Common myeloid progenitor, CD34-positive (primary cell): ENCODE results near the gene ZBTB7C.

Experiments
- CTCF ChIA-PET: fragments of 350-600 bp; sonication (Branson Sonifier 250); formaldehyde crosslinking; loops from one replicate; lab custom pipeline; 2021; ENCODE audit warnings: antibody characterized with exemption; lab: Charles Lee
- POLR2A ChIA-PET: fragments of 350-600 bp; sonication (Branson Sonifier 250); formaldehyde crosslinking; loops from one replicate; lab custom pipeline; 2021; ENCODE audit warnings: antibody characterized with exemption; lab: Charles Lee
- DNase-seq, 3 donors: peaks; one replicate each; pipeline versions ENCODE4 v3.0.0 to v3.0.0-alpha.2; 2013
- H3K27ac ChIP-seq, 2 experiments: 1 replicate in 1 of 2; 2 replicates in 1 of 2; pipeline ENCODE4 v1.7.0; 2013; ENCODE audit warnings: inconsistent platforms in 2 of 2, low read length in 2 of 2, mild to moderate bottlenecking in 2 of 2, low read depth in 1 of 2, moderate library complexity in 1 of 2; ENCODE audit not compliant: severe bottlenecking in 2 of 2, insufficient read depth in 1 of 2, poor library complexity in 1 of 2
- H3K27me3 ChIP-seq, 5 experiments: replicated peaks in 2 of 5; 1 replicate in 3 of 5; 2 replicates in 2 of 5; pipeline versions ENCODE4 v1.6.1 to v1.7.0; 2013; ENCODE audit warnings: low read length in 4 of 5, mild to moderate bottlenecking in 2 of 5, moderate library complexity in 2 of 5, inconsistent platforms in 1 of 5; ENCODE audit not compliant: insufficient read depth in 5 of 5, control insufficient read depth in 4 of 5
- H3K36me3 ChIP-seq, 4 experiments: 1 replicate in 2 of 4; 2 replicates in 2 of 4; pipeline versions ENCODE4 v1.6.1 to v1.7.0; 2013; ENCODE audit warnings: low read length in 3 of 4, control low read depth in 1 of 4, mild to moderate bottlenecking in 1 of 4; ENCODE audit not compliant: control insufficient read depth in 4 of 4, insufficient read depth in 4 of 4
- H3K4me1 ChIP-seq, 4 experiments: 1 replicate in 3 of 4; 2 replicates in 1 of 4; pipeline versions ENCODE4 v1.6.1 to v1.7.1; 2013; ENCODE audit warnings: low read length in 3 of 4, mild to moderate bottlenecking in 3 of 4, control low read depth in 1 of 4, inconsistent platforms in 1 of 4, moderate library complexity in 1 of 4; ENCODE audit not compliant: control insufficient read depth in 4 of 4, insufficient read depth in 4 of 4; ENCODE audit errors: control extremely low read depth in 1 of 4
- H3K4me3 ChIP-seq, 7 experiments: 1 replicate in 4 of 7; 2 replicates in 3 of 7; pipeline versions ENCODE4 v1.5.1 to v1.7.0; 2013; ENCODE audit warnings: mild to moderate bottlenecking in 7 of 7, low read length in 6 of 7, moderate library complexity in 6 of 7, inconsistent platforms in 2 of 7, low read depth in 2 of 7, control low read depth in 1 of 7; ENCODE audit not compliant: insufficient read depth in 4 of 7, control insufficient read depth in 1 of 7; ENCODE audit errors: extremely low read depth in 1 of 7
- H3K9me3 ChIP-seq, 5 experiments: 1 replicate in 4 of 5; 2 replicates in 1 of 5; pipeline versions ENCODE4 v1.6.1 to v1.7.1; 2013; ENCODE audit warnings: low read length in 4 of 5, mild to moderate bottlenecking in 2 of 5, inconsistent platforms in 1 of 5, low read depth in 1 of 5, moderate library complexity in 1 of 5; ENCODE audit not compliant: control insufficient read depth in 4 of 5, insufficient read depth in 2 of 5; ENCODE audit errors: control extremely low read depth in 1 of 5
- WGBS: methylation state at CpG from one replicate; pipeline ENCODE4 v1.1.5; 2013; ENCODE audit not compliant: insufficient coverage; 5-methylcytosine and 5-hydroxymethylcytosine counted together

ZBTB7C gene

DNA sequence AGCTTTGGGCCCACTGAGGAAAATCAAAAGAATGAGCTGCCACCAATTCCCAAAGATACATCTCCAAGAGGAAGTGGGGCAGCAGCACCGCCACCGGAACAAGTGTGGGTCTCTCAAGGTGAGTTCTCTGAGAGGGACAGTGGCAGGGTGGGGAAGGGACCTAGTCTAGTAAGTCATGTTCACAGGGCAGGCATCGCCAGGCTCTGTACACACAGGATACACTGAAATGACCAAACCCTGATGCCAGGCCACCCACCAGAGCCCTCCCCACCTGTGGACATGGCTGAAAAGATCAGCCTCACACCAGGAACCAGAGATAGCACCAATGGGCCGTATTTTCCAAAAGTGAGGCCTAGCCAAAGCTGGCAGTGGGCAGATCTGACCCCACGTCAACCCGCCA is 370.5 kb downstream of the ZBTB7C start:
- H3K27me3 ChIP-seq, result peaks cover 0 to 4% (median under 1%) of the 10 kb centered on the region in 5 experiments
- DNase-seq, result no peak
- no peaks in the 10 kb centered on the region for H3K36me3 ChIP-seq
- POLR2A ChIA-PET, result no interaction called here
- no peak overlapping the region for H3K27ac ChIP-seq
- H3K4me1 ChIP-seq, result no peaks in the 10 kb centered on the region
- peaks cover 0 to 6% (median 0%) of the 10 kb centered on the region in 5 experiments for H3K9me3 ChIP-seq
- CTCF ChIA-PET, result interaction anchor here (1.1 to 1.6 kb wide), 2 partner anchors 8 to 12 kb away, joined by 5 to 7 read pairs; no protein-coding TSS in a partner anchor
- H3K4me3 ChIP-seq, result no peak overlapping the region
- 98% methylated on average over 5 of the region's 6 CpGs for WGBS

DNA sequence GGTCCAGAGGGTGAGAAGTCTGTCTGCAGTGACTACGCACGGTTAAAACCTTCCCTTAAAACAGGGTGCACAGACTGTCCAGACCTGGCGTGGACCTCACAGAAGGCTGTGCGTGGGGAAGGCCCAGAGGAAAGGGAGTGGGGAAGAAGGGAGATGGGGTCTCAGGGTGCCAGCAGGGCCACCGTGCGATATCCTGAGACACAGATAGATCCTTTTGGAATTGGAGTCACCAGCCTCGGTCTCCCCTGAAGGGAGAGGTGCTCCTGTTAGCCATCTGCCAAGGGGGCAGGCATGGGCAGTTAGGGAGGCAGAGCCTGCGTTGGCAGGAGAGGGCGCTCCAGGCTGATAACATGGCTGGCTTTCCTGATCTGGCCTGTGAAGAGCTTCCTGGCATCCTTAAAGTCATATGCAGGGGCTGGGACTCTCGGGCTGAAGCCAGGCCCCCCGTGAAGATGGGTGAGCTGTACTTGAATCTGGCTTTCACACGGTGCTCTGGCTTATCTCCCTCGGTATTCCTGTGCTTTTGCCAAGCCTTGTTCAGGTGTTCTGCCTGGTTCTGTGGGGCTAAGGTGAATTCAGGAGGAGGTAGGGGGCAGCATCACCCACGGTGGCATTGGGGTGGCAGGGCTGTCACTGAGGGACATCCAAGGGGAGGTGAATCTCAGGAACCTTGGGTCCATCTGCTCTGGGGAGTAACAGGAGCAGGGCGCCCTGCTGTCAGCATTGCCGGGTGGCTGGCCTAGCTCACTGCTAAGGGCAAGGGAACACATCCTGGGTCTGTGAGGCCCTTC is 371.5 kb downstream of the ZBTB7C start:
- no peak overlapping the region for H3K4me3 ChIP-seq
- DNase-seq, result no peak
- CTCF ChIA-PET, result interaction anchor here (1.1 kb wide), 2 partner anchors 9 to 11 kb away, joined by 3 to 7 read pairs; no protein-coding TSS in a partner anchor
- no peaks in the 10 kb centered on the region for H3K9me3 ChIP-seq
- WGBS, result 93% methylated on average over 16 of the region's 16 CpGs
- no peak overlapping the region for H3K27ac ChIP-seq
- H3K4me1 ChIP-seq, result no peaks in the 10 kb centered on the region
- H3K36me3 ChIP-seq, result no peaks in the 10 kb centered on the region
- POLR2A ChIA-PET, result interaction anchor here (0.6 kb wide), 1 partner anchor 283 kb away, joined by 3 read pairs; no protein-coding TSS in a partner anchor
- peaks cover 0 to 4% (median 2%) of the 10 kb centered on the region in 5 experiments for H3K27me3 ChIP-seq

DNA sequence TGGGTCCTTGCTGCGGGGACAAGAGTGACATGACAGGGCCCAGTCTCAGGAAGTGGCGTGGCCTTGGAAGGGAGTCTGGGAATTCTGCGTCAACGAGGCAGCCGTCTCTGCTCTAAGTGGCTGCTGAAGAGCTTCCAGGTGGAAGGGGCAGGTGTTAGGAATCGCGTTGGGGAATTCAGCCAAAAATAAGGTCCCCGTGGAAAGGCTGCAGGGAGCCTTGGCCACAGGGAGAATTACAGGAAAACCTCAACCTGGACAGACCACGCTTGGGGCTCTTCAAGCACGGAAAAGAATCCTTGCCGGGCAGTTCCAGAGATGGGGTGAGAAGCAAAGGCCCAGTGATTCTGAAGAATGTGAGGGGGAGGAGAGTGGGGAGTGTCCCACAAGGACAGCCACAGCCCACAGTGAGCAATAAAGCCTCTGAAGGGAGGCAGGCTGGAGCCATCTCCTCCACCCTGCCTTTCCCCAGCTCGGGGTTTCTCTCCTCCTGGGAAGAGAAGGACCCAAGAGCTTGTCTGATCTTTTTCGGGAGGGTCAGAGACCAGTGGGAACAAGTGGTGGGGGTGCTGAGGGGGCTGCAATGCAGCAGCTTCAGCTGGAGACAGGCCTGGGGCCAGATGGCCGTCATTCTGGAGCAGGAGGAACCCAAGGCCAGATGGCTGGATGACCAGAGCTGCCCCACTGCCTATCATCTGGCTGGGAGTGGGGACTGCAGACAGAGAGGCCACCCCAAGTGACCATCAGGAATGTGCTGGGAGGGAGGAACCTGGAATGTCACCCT is 372.4 kb downstream of the ZBTB7C start:
- Histone ChIP-seq H3K9me3 (no peaks in the 10 kb centered on the region), H3K36me3 (no peaks in the 10 kb centered on the region), H3K4me1 (no peaks in the 10 kb centered on the region), H3K4me3 (no peak overlapping the region), H3K27me3 (peaks cover 0 to 4% (median 2%) of the 10 kb centered on the region in 5 experiments), H3K27ac (no peak overlapping the region)
- CTCF ChIA-PET, result interaction anchor here (1.1 to 1.5 kb wide), 2 partner anchors 8 to 11 kb away, joined by 3 to 4 read pairs; no protein-coding TSS in a partner anchor
- POLR2A ChIA-PET, result no interaction called here
- DNase-seq, result no peak
- WGBS, result 92% methylated on average over 14 of the region's 14 CpGs

DNA sequence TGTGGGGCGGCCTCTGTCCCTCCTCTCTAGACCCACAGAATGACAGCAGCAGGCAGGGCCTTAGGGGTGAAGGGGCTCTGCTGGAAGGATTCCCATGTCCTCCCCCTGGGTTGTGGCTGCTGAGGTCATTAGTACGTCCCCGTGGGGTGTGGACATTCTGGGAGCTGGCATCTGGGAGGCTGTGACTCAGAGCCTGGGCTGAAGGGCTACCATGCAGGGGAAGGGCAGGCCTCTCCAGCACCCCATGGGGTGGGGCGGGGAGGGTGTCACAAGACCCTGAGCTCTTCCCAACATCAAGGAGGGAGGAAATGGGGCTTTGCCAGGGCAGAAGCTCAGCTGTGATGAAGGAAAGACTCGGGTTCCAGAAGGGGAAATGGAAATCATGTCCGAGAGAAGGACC is 373.0 kb downstream of the ZBTB7C start:
- WGBS, result 91% methylated on average over 5 of the region's 6 CpGs
- ChIA-PET POLR2A (no interaction called here), CTCF (interaction anchor here (1.5 kb wide), 1 partner anchor 11 kb away, joined by 4 read pairs; no protein-coding TSS in a partner anchor)
- DNase-seq, result no peak
- H3K36me3 ChIP-seq, result no peaks in the 10 kb centered on the region
- no peaks in the 10 kb centered on the region for H3K9me3 ChIP-seq
- H3K27me3 ChIP-seq, result peaks cover 0 to 3% (median 2%) of the 10 kb centered on the region in 5 experiments
- H3K4me3 ChIP-seq, result no peak overlapping the region
- no peak overlapping the region for H3K27ac ChIP-seq
- no peaks in the 10 kb centered on the region for H3K4me1 ChIP-seq

DNA sequence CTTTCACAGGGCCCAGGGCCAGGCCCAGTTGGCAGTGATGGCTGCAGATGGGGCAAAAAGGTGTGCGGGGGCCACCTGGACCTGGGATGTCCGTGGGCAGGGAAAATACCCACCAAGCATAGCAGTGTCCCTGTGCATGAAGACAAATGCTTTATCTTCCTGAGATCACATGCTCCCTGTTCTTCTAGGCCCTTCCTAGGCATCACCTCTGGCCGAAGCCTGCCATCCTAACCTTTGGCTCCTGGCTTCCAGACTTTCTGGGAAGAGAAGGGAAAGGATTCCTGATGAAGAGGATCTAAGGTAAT is 373.7 kb downstream of the ZBTB7C start:
- Histone ChIP-seq H3K27ac (no peak overlapping the region), H3K36me3 (no peaks in the 10 kb centered on the region), H3K4me3 (no peak overlapping the region), H3K27me3 (peaks cover 0 to 2% (median 0%) of the 10 kb centered on the region in 5 experiments), H3K4me1 (no peaks in the 10 kb centered on the region), H3K9me3 (no peaks in the 10 kb centered on the region)
- WGBS, result 95% methylated on average over 3 of the region's 3 CpGs
- ChIA-PET CTCF (interaction anchor here (1.5 kb wide), 1 partner anchor 10 kb away, joined by 4 read pairs; no protein-coding TSS in a partner anchor), POLR2A (no interaction called here)
- DNase-seq, result no peak

DNA sequence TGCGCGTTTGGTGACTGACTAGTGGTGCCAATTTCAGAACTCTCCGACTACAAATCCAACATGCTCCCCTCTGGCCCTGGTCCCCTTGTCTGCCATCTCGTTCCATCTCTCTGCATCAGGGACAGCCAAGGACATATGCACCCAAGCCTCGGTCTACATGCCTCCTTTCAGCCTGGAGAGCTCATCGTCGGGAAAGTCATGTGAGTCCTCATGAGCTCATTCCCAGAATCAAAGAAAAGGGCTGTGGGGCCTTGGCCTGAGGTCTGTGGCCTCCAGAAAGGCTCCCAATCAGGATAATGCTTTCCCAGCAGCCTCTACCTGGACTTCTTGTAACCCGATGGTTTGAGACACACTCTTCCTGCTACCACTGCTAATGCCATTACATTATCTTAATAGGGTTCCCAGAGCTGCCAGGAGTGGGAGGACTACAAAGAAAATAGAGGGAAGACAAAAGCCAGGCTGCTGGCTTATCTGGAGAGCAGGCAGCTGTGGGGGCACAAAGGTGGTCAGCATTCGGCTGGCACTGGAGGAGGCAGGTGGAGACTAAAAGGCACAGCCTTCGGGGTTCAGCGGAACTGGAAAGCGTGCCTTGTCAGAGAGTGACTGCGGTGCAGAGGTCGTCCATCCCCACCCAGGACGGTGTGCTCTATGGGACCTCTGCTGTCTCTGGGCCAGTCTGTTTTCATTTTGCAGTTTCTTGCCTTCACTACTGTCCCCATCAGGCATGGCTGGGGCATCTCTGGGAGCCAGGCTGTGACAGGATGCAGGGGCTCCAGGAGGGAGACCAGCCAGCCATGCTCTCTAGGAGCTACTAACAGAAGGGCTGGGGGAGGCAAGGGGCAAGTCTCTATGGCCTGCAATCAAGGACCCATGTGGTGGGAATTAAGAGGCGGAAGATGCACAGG is 374.3 kb downstream of the ZBTB7C start:
- Histone ChIP-seq H3K27me3 (peaks cover 0 to 2% (median 0%) of the 10 kb centered on the region in 5 experiments), H3K4me3 (no peak overlapping the region), H3K36me3 (no peaks in the 10 kb centered on the region), H3K9me3 (no peaks in the 10 kb centered on the region), H3K27ac (no peak overlapping the region), H3K4me1 (no peaks in the 10 kb centered on the region)
- ChIA-PET CTCF (interaction anchor here (1.5 kb wide), 1 partner anchor 27 kb away, joined by 5 read pairs; no protein-coding TSS in a partner anchor), POLR2A (no interaction called here)
- WGBS, result 95% methylated on average over 15 of the region's 16 CpGs
- DNase-seq, result no peak
